ENCODE measurements around the gene DNAJA4. TPM values are rescaled to one million over a fixed set of nuclear protein-coding genes. Genes with fewer than 3 reads are reported as not detected.
A peak's percentile ranks its signal among the peaks of the same experiment; 100 is the strongest.

Gene DNAJA4
- total and polyA plus RNA-seq, 12 donors: 11.7 to 43.5 (median 21.8) TPM

DNA sequence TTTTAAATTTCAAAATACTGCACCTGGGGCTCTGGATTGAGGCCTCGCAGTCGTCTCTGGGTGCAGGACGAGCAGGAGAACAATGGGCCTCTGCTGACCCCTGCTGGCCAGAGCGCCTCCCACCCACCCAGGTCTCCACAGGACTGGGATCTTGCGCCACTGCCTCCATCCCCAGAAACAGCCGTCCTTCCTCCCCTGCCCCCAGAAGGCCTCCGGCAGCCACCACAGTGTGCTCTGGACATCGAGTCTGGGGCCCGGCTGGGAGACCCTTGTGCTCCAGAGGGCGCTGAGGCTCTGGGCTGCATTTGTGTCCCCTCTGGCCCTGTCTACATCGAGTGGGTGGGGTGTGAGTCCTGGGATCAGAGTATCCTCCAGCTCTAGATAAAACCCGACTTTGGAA, 23.3 kb upstream of the DNAJA4 start:
- TF ChIP-seq POLR2A (IDR thresholded peaks at IDR 0.05): no peak
- peak; percentile 77 to 95 (median 88) for TF ChIP-seq CTCF (IDR thresholded peaks at IDR 0.05)
- 0 to 12% (median 11%) methylated on average over 6 to 12 of the region's 12 CpGs for whole genome bisulfite sequencing, 4 donors
- Histone ChIP-seq H3K36me3 (replicated peaks in 1 of 2) (no peaks in the 10 kb centered on the region), H3K27ac (no peak overlapping the region), H3K4me3 (no peak overlapping the region), H3K9me3 (replicated peaks in 1 of 3) (no peaks in the 10 kb centered on the region), H3K4me1 (replicated peaks in 1 of 2) (peaks cover 5 to 7% of the 10 kb centered on the region in 2 donors), H3K27me3 (no peaks in the 10 kb centered on the region)
- peak; percentile 83 to 95 (median 91) for DNase-seq
- intact Hi-C loops (cut with DNase I): loop anchor here (2.0 to 5.0 kb wide), 3 partner anchors 64 to 126 kb away; no protein-coding TSS in a partner anchor

DNA sequence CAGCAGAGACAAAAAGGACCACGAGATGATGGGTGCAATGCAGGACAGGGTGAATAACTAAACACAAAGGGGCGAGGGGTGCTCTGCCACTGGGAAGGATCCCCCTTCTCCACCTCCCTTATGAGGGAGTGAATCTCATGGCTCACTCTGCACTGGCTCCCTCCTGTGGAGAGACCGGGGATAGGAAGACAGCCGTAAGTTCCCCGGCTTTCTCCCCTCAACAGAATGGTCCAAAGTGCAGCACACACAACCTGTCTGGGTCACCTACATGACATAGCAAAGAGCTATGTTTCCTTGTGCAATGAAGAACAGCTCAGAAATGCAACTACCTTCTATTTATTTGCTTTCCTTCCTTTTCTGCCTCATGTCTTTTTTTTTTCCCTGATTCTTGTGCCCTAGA, 22.2 kb upstream of the DNAJA4 start:
- intact Hi-C loops (cut with DNase I): loop anchor here (2.0 to 5.0 kb wide), 3 partner anchors 65 to 129 kb away; no protein-coding TSS in a partner anchor
- Histone ChIP-seq H3K27ac (no peak overlapping the region), H3K4me3 (no peak overlapping the region), H3K9me3 (replicated peaks in 1 of 3) (no peaks in the 10 kb centered on the region), H3K36me3 (replicated peaks in 1 of 2) (no peaks in the 10 kb centered on the region), H3K27me3 (no peaks in the 10 kb centered on the region), H3K4me1 (replicated peaks in 1 of 2) (peaks cover 4 to 5% of the 10 kb centered on the region in 2 donors)
- no peak for DNase-seq
- TF ChIP-seq POLR2A (IDR thresholded peaks at IDR 0.05): no peak
- TF ChIP-seq CTCF (IDR thresholded peaks at IDR 0.05): peak in 3 of 6 experiments; percentile 3 to 21 (median 15)
- 67 to 82% (median 74%) methylated on average over 5 of the region's 5 CpGs for WGBS, 4 donors

DNA sequence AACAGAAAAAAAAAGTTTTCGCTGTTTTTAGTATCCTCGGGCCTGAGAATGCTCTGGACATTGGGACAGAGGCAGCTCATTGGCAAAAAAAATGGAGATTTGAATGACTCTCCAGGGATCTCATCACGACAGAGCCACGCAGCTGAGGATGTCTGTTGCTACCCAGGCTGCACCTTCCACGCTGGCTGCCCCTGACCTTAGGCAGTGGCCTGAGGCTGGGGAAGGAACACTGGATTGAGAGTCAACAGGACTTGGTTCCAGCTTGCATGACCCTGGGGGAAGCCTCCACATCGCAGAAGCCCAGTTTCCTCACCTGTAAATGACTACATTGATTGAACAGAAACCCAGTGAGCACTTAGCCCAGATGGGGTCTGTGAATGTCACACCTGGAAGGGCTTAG, 21.3 kb upstream of the DNAJA4 start:
- 57 to 77% (median 71%) methylated on average over 6 of the region's 6 CpGs for WGBS, 4 donors
- DNase-seq: no peak
- no peaks in the 10 kb centered on the region for H3K9me3 ChIP-seq (replicated peaks in 1 of 3)
- H3K27ac ChIP-seq: no peak overlapping the region
- intact Hi-C loops (cut with DNase I): loop anchor here (2.0 to 5.0 kb wide), 3 partner anchors 66 to 130 kb away; no protein-coding TSS in a partner anchor
- TF ChIP-seq POLR2A (IDR thresholded peaks at IDR 0.05) (no peak), CTCF (IDR thresholded peaks at IDR 0.05) (no peak)
- H3K27me3 ChIP-seq: no peaks in the 10 kb centered on the region
- no peaks in the 10 kb centered on the region for H3K4me1 ChIP-seq (replicated peaks in 1 of 2)
- no peaks in the 10 kb centered on the region for H3K36me3 ChIP-seq (replicated peaks in 1 of 2)
- no peak overlapping the region for H3K4me3 ChIP-seq

DNA sequence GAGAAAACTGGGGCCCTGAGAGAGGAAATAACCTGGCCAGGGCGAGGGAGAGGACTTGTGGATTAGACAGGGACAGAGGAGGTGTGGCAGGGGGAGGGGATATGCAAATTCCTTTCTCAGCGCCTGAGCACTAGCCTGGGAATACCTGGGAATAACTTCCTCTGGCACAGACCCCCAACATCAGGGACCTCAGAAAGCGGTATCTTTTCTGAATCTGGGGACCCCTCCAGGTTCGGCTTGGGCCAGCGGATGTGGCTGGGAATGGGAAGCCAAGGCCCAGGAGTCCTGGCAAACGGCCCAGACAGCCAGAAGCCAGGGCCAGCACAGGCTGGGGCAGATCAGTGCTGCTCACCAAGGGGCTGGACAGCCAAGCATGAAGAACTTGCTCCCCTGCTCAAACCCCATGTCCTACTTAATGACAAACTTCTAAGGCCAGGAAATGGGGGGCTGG, 20.8 kb upstream of the DNAJA4 start:
- TF ChIP-seq CTCF (IDR thresholded peaks at IDR 0.05): no peak
- no peak for TF ChIP-seq POLR2A (IDR thresholded peaks at IDR 0.05)
- 17 to 53% (median 41%) methylated on average over 5 to 6 of the region's 6 CpGs for WGBS, 4 donors
- intact Hi-C loops (cut with DNase I): loop anchor here (2.0 to 5.0 kb wide), 3 partner anchors 66 to 131 kb away; no protein-coding TSS in a partner anchor
- Histone ChIP-seq H3K4me3 (no peak overlapping the region), H3K4me1 (replicated peaks in 1 of 2) (no peaks in the 10 kb centered on the region), H3K27ac (no peak overlapping the region), H3K36me3 (replicated peaks in 1 of 2) (no peaks in the 10 kb centered on the region), H3K27me3 (no peaks in the 10 kb centered on the region), H3K9me3 (replicated peaks in 1 of 3) (no peaks in the 10 kb centered on the region)
- peak; percentile 66 to 86 (median 79) for DNase-seq
